Measurements from ENCODE around the gene CANX.

The CANX gene

GRCh38 chr5:179727106-179727505 is 28.3 kb downstream of the CANX start:
- TF ChIP-seq CTCF (conservative IDR thresholded peaks at IDR 0.05; ENCODE audit: low read length) (no peak), EZH2phosphoT487 (IDR thresholded peaks at IDR 0.05; ENCODE audit: borderline replicate concordance) (no peak)
- no peak overlapping the region for H3K9ac ChIP-seq (ENCODE audit: low read depth, low read length, poor library complexity, severe bottlenecking)
- no peaks in the 10 kb centered on the region for H3K27me3 ChIP-seq (ENCODE audit: insufficient read depth, low read length, poor library complexity, severe bottlenecking)
- H2AFZ ChIP-seq (ENCODE audit: low read length), result no peak overlapping the region
- no peaks in the 10 kb centered on the region for H3K9me3 ChIP-seq (ENCODE audit: insufficient read depth, low read depth, low read length)
- no peaks in the 10 kb centered on the region; the same call in 1 of the 2 replicates for H3F3A ChIP-seq (ENCODE audit: low read depth)
- peaks cover 3% of the 10 kb centered on the region for H4K20me1 ChIP-seq (ENCODE audit: insufficient read depth, low read length, poor library complexity, severe bottlenecking)
- H3K4me1 ChIP-seq (ENCODE audit: insufficient read depth, low read length, poor library complexity, severe bottlenecking), result no peaks in the 10 kb centered on the region
- H3K79me2 ChIP-seq (ENCODE audit: insufficient read depth, low read length), result no peaks in the 10 kb centered on the region
- no peak overlapping the region for H3K4me2 ChIP-seq (ENCODE audit: low read depth, low read length, poor library complexity, severe bottlenecking)
- H3K4me3 ChIP-seq (ENCODE audit: low read length, poor library complexity, severe bottlenecking), result no peak overlapping the region
- H3K9me2 ChIP-seq (replicated peaks; ENCODE audit: low read depth, low read length), result no peaks in the 10 kb centered on the region
- peaks cover 74% of the 10 kb centered on the region for H3K36me3 ChIP-seq (ENCODE audit: insufficient read depth, low read length)

- H3K4me2 ChIP-seq (ENCODE audit: low read depth, low read length, poor library complexity, severe bottlenecking), result no peak overlapping the region
- TF ChIP-seq EZH2phosphoT487 (IDR thresholded peaks at IDR 0.05; ENCODE audit: borderline replicate concordance) (no peak), CTCF (conservative IDR thresholded peaks at IDR 0.05; ENCODE audit: low read length) (no peak)
- no peak overlapping the region for H2AFZ ChIP-seq (ENCODE audit: low read length)
- no peak overlapping the region for H3K4me3 ChIP-seq (ENCODE audit: low read length, poor library complexity, severe bottlenecking)
- peaks cover 13% of the 10 kb centered on the region for H4K20me1 ChIP-seq (ENCODE audit: insufficient read depth, low read length, poor library complexity, severe bottlenecking)
- H3K36me3 ChIP-seq (ENCODE audit: insufficient read depth, low read length), result peaks cover 52% of the 10 kb centered on the region
- H3F3A ChIP-seq (ENCODE audit: low read depth), result no peaks in the 10 kb centered on the region; the same call in 1 of the 2 replicates
- no peak overlapping the region for H3K9ac ChIP-seq (ENCODE audit: low read depth, low read length, poor library complexity, severe bottlenecking)
- no peaks in the 10 kb centered on the region for H3K9me2 ChIP-seq (replicated peaks; ENCODE audit: low read depth, low read length)
- H3K79me2 ChIP-seq (ENCODE audit: insufficient read depth, low read length), result peaks cover 15% of the 10 kb centered on the region
- no peaks in the 10 kb centered on the region for H3K9me3 ChIP-seq (ENCODE audit: insufficient read depth, low read depth, low read length)
- H3K4me1 ChIP-seq (ENCODE audit: insufficient read depth, low read length, poor library complexity, severe bottlenecking), result peaks cover 4% of the 10 kb centered on the region
- no peaks in the 10 kb centered on the region for H3K27me3 ChIP-seq (ENCODE audit: insufficient read depth, low read length, poor library complexity, severe bottlenecking)
Observed at GRCh38 chr5:179729303-179729702, 30.5 kb downstream of the CANX start.

GRCh38 chr5:179729727-179730126 is 31.0 kb downstream of the CANX start:
- H2AFZ ChIP-seq (ENCODE audit: low read length), result no peak overlapping the region
- peaks cover 48% of the 10 kb centered on the region; the same call in 1 of the 2 replicates for H3K36me3 ChIP-seq (ENCODE audit: insufficient read depth, low read length)
- H3K4me2 ChIP-seq (ENCODE audit: low read depth, low read length, poor library complexity, severe bottlenecking), result no peak overlapping the region
- no peaks in the 10 kb centered on the region; the same call in 1 of the 2 replicates for H3F3A ChIP-seq (ENCODE audit: low read depth)
- H3K9ac ChIP-seq (ENCODE audit: low read depth, low read length, poor library complexity, severe bottlenecking), result no peak overlapping the region
- no peaks in the 10 kb centered on the region for H3K27me3 ChIP-seq (ENCODE audit: insufficient read depth, low read length, poor library complexity, severe bottlenecking)
- peaks cover 17% of the 10 kb centered on the region for H4K20me1 ChIP-seq (ENCODE audit: insufficient read depth, low read length, poor library complexity, severe bottlenecking)
- H3K4me3 ChIP-seq (ENCODE audit: low read length, poor library complexity, severe bottlenecking), result no peak overlapping the region
- peaks cover 19% of the 10 kb centered on the region for H3K79me2 ChIP-seq (ENCODE audit: insufficient read depth, low read length)
- H3K4me1 ChIP-seq (ENCODE audit: insufficient read depth, low read length, poor library complexity, severe bottlenecking), result peaks cover 4% of the 10 kb centered on the region
- no peaks in the 10 kb centered on the region for H3K9me2 ChIP-seq (replicated peaks; ENCODE audit: low read depth, low read length)
- TF ChIP-seq CTCF (conservative IDR thresholded peaks at IDR 0.05; ENCODE audit: low read length), result no peak
- no peaks in the 10 kb centered on the region for H3K9me3 ChIP-seq (ENCODE audit: insufficient read depth, low read depth, low read length)

Measured in Loucy (cell line).